GM19099 (cell line): Measurements from ENCODE around the gene KYAT1.

Source experiments
- POLR2A ChIP-seq: IDR thresholded peaks from 3 replicates; pipeline ENCODE4 v1.6.1; 2011; ENCODE audit warnings: low read depth; ENCODE audit not compliant: insufficient read length; ENCODE audit errors: extremely low read depth

The KYAT1 gene

DNA sequence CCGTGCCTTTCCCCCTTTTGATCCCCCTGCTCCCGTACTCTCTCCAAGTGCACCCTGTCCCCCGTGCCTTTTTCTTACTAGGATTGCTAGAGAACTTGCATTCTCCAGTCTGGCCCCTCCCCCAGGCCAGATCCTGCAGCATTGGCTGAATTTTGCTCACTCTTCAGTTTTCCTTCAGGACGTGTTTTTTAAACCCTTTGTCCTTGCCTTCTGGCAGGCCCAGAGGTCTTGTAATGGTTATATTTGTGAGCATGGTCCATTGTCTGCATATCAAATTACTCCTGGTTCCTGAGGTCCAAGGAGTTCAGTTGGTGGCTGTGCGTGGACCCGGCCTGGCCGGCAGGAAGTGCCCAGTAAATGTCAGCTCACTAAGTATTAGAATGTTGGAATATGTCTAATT, 94.1 kb downstream of the KYAT1 start:
- TF ChIP-seq POLR2A, result no peak

DNA sequence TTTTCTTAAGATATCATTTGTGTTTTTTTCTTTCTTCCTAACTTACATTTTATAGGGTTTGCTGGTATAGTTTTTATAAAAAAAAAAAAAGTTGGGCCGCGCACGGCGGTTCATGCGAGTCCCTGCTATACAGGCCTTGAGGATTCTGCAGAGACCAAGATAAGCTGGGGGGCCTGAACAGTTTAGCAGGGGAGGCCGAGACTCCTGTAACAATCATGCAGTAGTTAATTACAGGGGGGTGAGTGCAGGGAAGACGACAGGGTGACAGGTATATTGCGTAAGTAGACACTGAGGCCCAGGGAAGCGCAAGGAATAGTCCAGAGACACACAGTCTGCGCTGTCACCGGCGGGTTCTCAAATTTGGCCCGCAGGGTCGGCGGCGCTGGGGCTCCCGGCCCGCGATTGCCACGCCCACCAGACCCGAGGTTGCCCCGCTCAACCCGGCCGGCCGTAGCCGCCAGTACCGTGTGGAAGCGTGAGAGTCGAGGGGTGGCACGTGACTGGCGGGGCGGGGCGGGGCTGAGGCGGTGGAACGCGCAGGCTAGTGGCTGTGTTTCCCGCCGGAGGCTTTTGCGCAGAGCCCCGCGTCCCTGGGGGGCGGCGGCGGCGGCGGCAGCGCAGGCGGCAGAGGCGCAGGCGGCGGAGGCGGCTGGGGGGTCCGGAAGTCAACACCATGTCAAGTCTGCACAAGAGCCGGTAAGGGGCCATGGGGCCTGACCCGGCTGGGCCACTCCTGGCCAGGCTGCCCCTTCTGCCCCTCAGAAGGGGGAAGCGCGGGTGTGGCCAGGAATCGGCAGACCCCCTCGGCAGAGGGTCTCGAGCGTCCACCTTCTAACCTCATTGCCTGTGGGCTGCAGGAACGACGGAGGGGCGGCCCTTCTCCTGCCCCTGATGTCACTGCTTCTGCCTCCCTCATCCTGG, 94.8 kb downstream of the KYAT1 start, which contains the start of gene TBC1D13:
Gene TBC1D13, plus strand, starts transcription at position 573 of the 921 bp plus-strand sequence. Its CDS starts 101 bp downstream, at position 674.
- TF ChIP-seq POLR2A, result peak; percentile 78

DNA sequence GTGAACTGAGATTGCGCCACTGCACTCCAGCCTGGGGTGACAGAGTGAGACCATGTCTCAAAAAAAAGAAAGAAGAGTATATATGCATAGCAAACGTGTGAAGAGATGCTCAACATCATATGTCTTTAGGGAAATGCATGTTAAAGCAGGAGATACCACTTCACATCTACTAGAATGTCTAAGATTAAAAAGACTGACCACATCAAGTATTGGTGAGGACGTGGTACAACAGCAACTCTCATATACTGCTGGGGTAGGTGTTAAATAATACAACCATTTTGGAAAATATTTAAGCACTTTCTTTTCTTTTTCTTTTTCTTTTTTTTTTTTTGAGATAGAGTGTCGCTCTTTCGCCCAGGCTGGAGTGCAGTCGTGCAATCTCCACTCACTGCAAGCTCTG, 96.3 kb downstream of the KYAT1 start:
- TF ChIP-seq POLR2A, result no peak
